Heart left ventricle (tissue), 16 donors: ENCODE data around the gene FNDC7. TPM values are rescaled to one million over a fixed set of nuclear protein-coding genes. Genes with fewer than 3 reads are reported as not detected.
A peak's percentile ranks its signal among the peaks of the same experiment; 100 is the strongest.
"Not testable (repeated sequence)": the region's sequence is repeated elsewhere in the genome, so short reads cannot be mapped to it uniquely, and the experiment has no call there.

ENCODE experiments used
- ATAC-seq, 4 donors: fragments of 200-7000 bp; cut with Tn5 transposase; one replicate each; pipeline ENCODE4 v1.9.1; 2020 to 2022; ENCODE audit warnings: moderate library complexity in 4 of 4, mild to moderate bottlenecking in 3 of 4, moderate number of reproducible peaks in 1 of 4
- DNase-seq, 5 donors: peaks; one replicate each; pipeline ENCODE4 v3.0.0-alpha.2; 2020
- H3K27ac ChIP-seq, 12 donors: fragments of 200-600 bp; sonication (generic) in 4 of 12; one replicate each; pipeline versions ENCODE4 v1.5.0 to v1.8.0; 2016 to 2022; ENCODE audit warnings: mild to moderate bottlenecking in 2 of 12
- H3K27me3 ChIP-seq, 9 donors: fragments of 200-600 bp; sonication (generic) in 2 of 9; one replicate each; pipeline versions ENCODE4 v1.5.1 to v1.8.0; 2016 to 2022; ENCODE audit warnings: mild to moderate bottlenecking in 3 of 9
- H3K36me3 ChIP-seq, 9 donors: fragments of 200-600 bp; sonication (generic) in 2 of 9; one replicate each; pipeline versions ENCODE4 v1.5.0 to v1.8.0; 2018 to 2022; ENCODE audit warnings: mild to moderate bottlenecking in 2 of 9
- H3K4me1 ChIP-seq, 12 donors: fragments of 200-600 bp; sonication (generic) in 4 of 12; one replicate each; pipeline versions ENCODE4 v1.5.0 to v1.8.0; 2016 to 2022; ENCODE audit warnings: mild to moderate bottlenecking in 3 of 12
- H3K4me3 ChIP-seq, 12 donors: fragments of 200-600 bp; sonication (generic) in 4 of 12; one replicate each; pipeline versions ENCODE4 v1.5.0 to v1.8.0; 2017 to 2022; ENCODE audit warnings: mild to moderate bottlenecking in 9 of 12, moderate library complexity in 4 of 12
- H3K9me3 ChIP-seq, 12 donors: fragments of 200-600 bp; sonication (generic) in 4 of 12; one replicate each; pipeline versions ENCODE4 v1.5.0 to v1.8.0; 2016 to 2022; ENCODE audit warnings: mild to moderate bottlenecking in 1 of 12
- CTCF ChIP-seq, 12 donors: fragments of 200-600 bp; sonication (generic) in 4 of 12; IDR thresholded peaks; one replicate each; pipeline versions ENCODE4 v1.5.0 to v1.8.0; 2018 to 2022; ENCODE audit warnings: antibody characterized with exemption in 12 of 12, mild to moderate bottlenecking in 5 of 12
- POLR2A ChIP-seq, 2 donors: fragments of 450-650 bp; IDR thresholded peaks; one replicate each; pipeline ENCODE4 v1.6.1; 2017; ENCODE audit warnings: antibody characterized with exemption in 2 of 2, mild to moderate bottlenecking in 2 of 2, moderate library complexity in 2 of 2
- WGBS, 4 donors: extraction: QIAGEN DNeasy Blood & Tissue Kit in 2 of 4; methylation state at CpG; one replicate each; pipeline versions ENCODE4 v1.1.5 to v1.1.7; 2013 to 2018; 5-methylcytosine and 5-hydroxymethylcytosine counted together
- intact Hi-C, 10 donors: fragments of 100-400 bp; cut with DNase I; formaldehyde crosslinking; loops; one replicate each; pipeline versions ENCODE4 v1.11.1 to v1.14.2; 2022
- polyA plus RNA-seq, 2 donors: library from polyadenylated mRNA; stranded (reverse); fragments of 200-250 nt; gene quantifications; one replicate each; pipeline ENCODE4 v1.2.3, GENCODE V29; 2013
- total RNA-seq, 9 donors: library from RNA; depleted of rRNA in 2 of 9; stranded (reverse); fragments of >200 nt in 2 of 9; fragmentation: NEBNext Ultra II Directional in 3 of 9; extraction: Animal tissue kit (Norgen Biotek cat#: 25700) in 3 of 9; gene quantifications; one replicate each; pipeline versions ENCODE4 v1.1.0 to v1.2.4, GENCODE V29; 2016 to 2023
- donor health status: ischemic (EF 13 %, LVEDD 7.1; RV severe dilation, severe dysfunction).
- donor health status: healthy with polysubstance abuse.
- donor health status: DM: no; HTN: yes; CAD: no.
- donor health status: DM: no; HTN: no; CAD: no.
- donor health status: ischemic (EF 25% LVEDD 6.9; RV normal size, moderate dysfunction).
- donor health status: ischemic (EF 25% LVEDD 5.7; RV mildly dilated, moderate dysfunction).
- donor health status: healthy.
- donor health status: DM: yes; HTN: yes; CAD: no.
- donor health status: ischemic (EF 35%, LVEDD 5.7; RV mildly dilated, moderate dysfunction).
- donor health status: nonischemic (EF 11% LVEDD 7.7; RV severe dilation, severe dysfunction).
- donor health status: DM: yes; HTN: yes; CAD: no.
- donor health status: PGD.
- donor health status: ischemic (EF 29% LVEDD 5.4; RV normal size, mild dysfunction).
- donor health status: nonischemic (EF 23%, LVEDD 6.1; RV moderate dilation, normal function).

FNDC7 gene
- total and polyA plus RNA-seq, 11 donors, result 0.08 TPM; not detected in 10

GRCh38 chr1:108701176-108701849 is 11.4 kb upstream of the FNDC7 start:
- TF ChIP-seq CTCF (IDR thresholded peaks at IDR 0.05) (no peak), POLR2A (IDR thresholded peaks at IDR 0.05) (no peak)
- no peak for DNase-seq
- H3K27me3 ChIP-seq, result no peaks in the 10 kb centered on the region
- H3K36me3 ChIP-seq, result peaks cover 0 to 60% (median 58%) of the 10 kb centered on the region in 9 donors
- intact Hi-C loops, result no loop called here
- no peaks in the 10 kb centered on the region for H3K9me3 ChIP-seq
- no peak for ATAC-seq
- H3K4me1 ChIP-seq, result peaks cover 0 to 29% (median 2%) of the 10 kb centered on the region in 12 donors
- 80 to 89% (median 84%) methylated on average over 5 of the region's 5 CpGs for WGBS, 4 donors
- H3K27ac ChIP-seq, result no peak overlapping the region
- H3K4me3 ChIP-seq, result no peak overlapping the region

- H3K9me3 ChIP-seq, H3K27ac ChIP-seq, H3K27me3 ChIP-seq, DNase-seq, ATAC-seq, H3K4me3 ChIP-seq, intact Hi-C loops: not testable (repeated sequence)
- H3K36me3 ChIP-seq, result peaks cover 0 to 52% (median 50%) of the 10 kb centered on the region in 9 donors
- H3K4me1 ChIP-seq, result peaks cover 0 to 25% (median 0%) of the 10 kb centered on the region in 12 donors
- WGBS, 4 donors, result 91 to 99% (median 95%) methylated on average over 6 of the region's 6 CpGs
These were observed 10.6 kb upstream of the FNDC7 start for GRCh38 chr1:108702109-108702508.

- no peaks in the 10 kb centered on the region for H3K27me3 ChIP-seq
- WGBS, 4 donors, result 74 to 82% (median 76%) methylated on average over 6 of the region's 6 CpGs
- ATAC-seq, result no peak
- H3K27ac ChIP-seq, result peak overlapping the region in 1 of 12 donors; percentile 2
- no peak for DNase-seq
- intact Hi-C loops, result no loop called here
- TF ChIP-seq CTCF (IDR thresholded peaks at IDR 0.05) (no peak), POLR2A (IDR thresholded peaks at IDR 0.05) (no peak)
- no peaks in the 10 kb centered on the region for H3K9me3 ChIP-seq
- H3K4me3 ChIP-seq, result no peak overlapping the region
- peaks cover 0 to 18% (median 0%) of the 10 kb centered on the region in 12 donors for H3K4me1 ChIP-seq
- H3K36me3 ChIP-seq, result peaks cover 0 to 34% (median 32%) of the 10 kb centered on the region in 9 donors
These were observed 8.8 kb upstream of the FNDC7 start for GRCh38 chr1:108703939-108704338.

GRCh38 chr1:108704496-108704895 is 8.2 kb upstream of the FNDC7 start:
- no peaks in the 10 kb centered on the region for H3K27me3 ChIP-seq
- intact Hi-C loops, result no loop called here
- ATAC-seq, result peak in 3 of 4 donors; percentile 26 to 52 (median 45)
- H3K4me3 ChIP-seq, result no peak overlapping the region
- peaks cover 0 to 28% (median 26%) of the 10 kb centered on the region in 9 donors for H3K36me3 ChIP-seq
- H3K4me1 ChIP-seq, result peaks cover 0 to 13% (median 0%) of the 10 kb centered on the region in 12 donors
- TF ChIP-seq POLR2A (IDR thresholded peaks at IDR 0.05) (no peak), CTCF (IDR thresholded peaks at IDR 0.05) (no peak)
- DNase-seq, result no peak
- WGBS, 4 donors, result 61 to 69% (median 65%) methylated on average over 2 of the region's 2 CpGs
- no peak overlapping the region for H3K27ac ChIP-seq
- no peaks in the 10 kb centered on the region for H3K9me3 ChIP-seq
